HG02884 (cell line): ENCODE results near the gene PIAS1.
"Not testable (repeated sequence)": the region's sequence is repeated elsewhere in the genome, so short reads cannot be mapped to it uniquely, and the experiment has no call there.

Experiments
- ATAC-seq: cut with Tn5 transposase; IDR thresholded peaks from one replicate; pipeline ENCODE4 v1.9.1; 2021; ENCODE audit warnings: mild to moderate bottlenecking, moderate library complexity; ENCODE audit not compliant: unreplicated experiment

The PIAS1 gene

GRCh38 chr15:68200016-68200861 is 146.1 kb downstream of the PIAS1 start:
- ATAC-seq = no peak

GRCh38 chr15:68201153-68201878 is 147.2 kb downstream of the PIAS1 start:
- ATAC-seq = no peak

DNA sequence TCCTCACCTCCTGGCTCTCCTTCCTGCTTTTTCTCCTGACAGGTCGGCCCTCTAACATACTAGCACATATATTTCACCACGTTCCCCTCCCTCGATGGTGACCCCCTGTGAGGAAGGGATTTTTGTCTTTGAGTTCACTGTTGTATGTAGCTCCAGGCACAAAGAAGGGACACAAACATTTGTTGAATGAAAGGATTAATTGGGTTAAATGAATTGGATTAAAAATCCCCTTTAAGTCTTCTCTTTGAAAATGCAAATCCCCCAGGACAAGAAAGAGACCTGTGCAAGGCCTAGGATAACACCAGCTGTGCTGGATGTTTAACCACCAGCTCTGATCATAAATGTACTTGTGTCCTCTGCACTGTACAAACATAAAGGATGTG is 147.8 kb downstream of the PIAS1 start:
- no peak for ATAC-seq

DNA sequence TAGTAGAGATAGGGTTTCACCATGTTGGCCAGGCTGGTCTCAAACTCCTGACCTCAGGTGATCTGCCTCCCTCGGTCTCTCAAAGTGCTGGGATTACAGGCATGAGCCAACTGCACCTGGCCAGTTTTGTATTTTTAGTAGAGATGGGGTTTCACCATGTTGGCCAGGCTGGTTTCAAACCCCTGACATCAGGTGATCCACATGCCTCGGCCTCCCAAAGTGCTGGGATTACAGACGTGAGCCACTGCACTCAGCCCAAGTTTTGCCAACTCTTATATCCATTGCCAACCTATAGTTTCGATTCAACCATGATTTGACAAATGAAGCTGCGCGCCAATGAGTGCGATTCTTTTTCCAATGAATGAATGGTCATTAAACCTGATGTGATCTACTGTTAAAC is 148.9 kb downstream of the PIAS1 start:
- ATAC-seq = not testable (repeated sequence)

DNA sequence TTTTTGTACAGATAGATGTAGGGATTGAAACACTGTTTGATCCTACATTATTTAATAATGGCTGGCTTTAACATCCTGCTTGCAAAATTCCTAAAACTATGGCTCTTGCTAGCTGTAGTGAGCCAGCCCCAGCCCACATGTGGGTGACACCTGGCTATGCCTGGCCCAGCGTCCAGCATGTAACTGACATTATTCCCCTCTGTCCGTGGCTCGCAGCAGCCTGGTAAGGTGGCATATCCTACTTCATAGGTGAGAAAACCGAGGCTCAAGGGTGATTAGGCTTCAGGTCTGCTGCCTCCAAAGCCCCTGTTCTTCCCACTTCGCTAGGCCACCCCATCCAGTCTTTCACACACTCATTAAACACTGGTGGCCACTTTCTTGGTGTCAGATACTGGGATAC is 149.4 kb downstream of the PIAS1 start:
- ATAC-seq = no peak

DNA sequence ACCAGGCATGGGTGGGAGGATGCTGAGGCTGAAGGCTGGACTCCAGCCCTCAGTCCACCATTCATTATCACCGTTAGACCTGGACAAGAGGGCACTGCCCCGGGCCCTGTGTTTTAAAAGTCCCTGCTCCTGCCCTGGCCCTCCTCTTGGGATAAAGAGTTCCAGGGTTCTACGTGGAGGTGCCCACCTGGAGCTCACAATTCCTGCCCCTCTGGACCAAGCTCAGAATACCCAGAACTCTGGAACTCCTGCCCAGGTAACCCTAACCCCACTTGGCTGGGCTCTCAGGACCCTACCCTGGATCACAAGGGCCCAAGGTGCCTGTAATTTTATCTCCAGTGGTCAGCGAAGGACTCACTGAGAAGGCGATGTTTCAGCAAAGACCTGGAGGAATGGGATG is 149.8 kb downstream of the PIAS1 start:
- ATAC-seq = no peak

- no peak for ATAC-seq
Measured at GRCh38 chr15:68204361-68204760, 150.2 kb downstream of the PIAS1 start.

DNA sequence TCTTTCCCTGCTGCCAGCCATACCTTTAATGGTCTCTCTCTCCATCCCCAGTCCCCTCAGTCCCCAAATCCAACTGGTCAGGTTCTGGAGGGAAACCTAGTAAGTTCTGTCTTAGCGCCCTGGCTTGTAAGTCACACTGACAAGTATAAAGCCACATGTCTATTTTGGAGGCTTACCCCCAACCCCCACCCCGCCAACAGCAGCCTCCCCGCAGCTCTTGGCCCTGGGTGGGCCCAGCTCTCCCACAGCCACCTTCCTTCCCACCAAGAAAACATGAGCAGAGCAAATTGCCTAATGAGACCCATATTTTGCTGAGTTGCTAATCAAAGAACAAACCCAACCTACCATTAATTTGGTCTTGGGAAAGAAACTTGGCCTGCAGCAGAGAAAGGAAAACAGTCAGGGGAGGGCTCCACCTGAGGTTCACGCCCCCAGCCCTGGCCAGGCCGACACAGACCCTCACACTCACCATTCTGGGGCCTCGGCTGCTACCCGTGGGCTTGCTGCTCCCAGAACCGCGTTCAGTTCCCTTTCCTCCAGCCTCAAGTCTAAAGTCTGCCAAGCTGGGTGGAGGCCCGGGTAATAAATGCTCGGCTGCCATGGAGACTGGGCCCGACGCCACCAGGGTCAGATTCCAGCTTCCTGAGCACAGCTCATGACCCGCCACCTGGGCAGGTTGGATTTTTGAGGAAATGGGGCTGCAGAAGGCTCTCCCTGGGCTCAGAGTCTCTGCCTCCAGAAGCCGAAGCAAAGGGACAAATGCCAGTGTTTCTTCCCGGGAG is 150.9 kb downstream of the PIAS1 start, which contains the start of gene CALML4:
Gene CALML4 (minus strand): TSS at position 557 of the 782 bp plus-strand sequence. CDS start 85 bp downstream, at position 472.
- ATAC-seq = no peak

DNA sequence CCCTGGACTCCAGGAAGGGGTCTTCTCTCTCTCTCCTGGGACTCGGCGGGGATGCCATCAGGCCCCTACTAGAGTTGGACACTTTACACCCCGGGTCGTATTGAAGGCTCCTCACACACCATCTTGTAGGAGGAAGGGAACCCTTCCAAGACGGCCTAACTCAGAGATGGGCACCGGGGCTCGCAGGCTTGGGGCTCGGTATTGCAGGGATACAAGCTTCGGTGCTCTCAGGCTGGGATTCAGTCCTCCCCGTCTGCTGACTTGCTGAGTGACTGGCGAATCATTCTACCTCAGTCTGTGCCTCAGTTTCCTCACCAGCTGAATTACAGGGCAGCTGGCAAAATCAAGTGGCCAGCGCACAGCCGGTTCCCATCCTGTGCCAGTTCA is 151.4 kb downstream of the PIAS1 start:
- ATAC-seq = no peak

DNA sequence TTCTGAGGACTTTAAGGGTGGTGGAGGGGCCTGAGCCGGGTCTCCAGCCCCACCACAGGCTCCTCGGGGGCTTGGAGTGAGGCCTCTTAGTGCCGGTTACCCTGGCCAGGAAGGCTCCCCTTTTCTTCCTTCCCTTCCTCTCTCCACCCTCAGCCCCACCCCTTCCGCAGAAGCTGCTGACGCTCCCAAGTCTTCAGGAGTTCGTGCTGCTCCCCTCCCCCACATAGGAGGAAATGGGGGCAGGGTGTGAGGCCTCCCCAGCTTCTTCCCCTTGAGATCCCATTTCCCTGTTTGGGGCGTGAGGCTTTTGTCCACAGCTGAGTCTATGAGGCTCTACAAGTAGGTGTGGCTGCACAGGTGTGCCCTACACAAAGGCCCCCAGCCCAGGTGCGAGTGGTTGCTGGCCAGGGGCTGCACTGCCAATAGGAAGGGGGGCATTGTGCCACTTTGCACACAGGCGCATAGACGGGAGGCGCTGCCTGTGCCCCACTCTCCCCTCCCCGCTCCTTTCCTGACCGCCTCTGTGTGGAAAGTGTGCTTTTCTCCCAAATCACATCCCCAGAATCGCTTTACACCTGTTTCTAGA is 151.9 kb downstream of the PIAS1 start:
- no peak for ATAC-seq

GRCh38 chr15:68206711-68207151 is 152.6 kb downstream of the PIAS1 start:
- no peak for ATAC-seq

DNA sequence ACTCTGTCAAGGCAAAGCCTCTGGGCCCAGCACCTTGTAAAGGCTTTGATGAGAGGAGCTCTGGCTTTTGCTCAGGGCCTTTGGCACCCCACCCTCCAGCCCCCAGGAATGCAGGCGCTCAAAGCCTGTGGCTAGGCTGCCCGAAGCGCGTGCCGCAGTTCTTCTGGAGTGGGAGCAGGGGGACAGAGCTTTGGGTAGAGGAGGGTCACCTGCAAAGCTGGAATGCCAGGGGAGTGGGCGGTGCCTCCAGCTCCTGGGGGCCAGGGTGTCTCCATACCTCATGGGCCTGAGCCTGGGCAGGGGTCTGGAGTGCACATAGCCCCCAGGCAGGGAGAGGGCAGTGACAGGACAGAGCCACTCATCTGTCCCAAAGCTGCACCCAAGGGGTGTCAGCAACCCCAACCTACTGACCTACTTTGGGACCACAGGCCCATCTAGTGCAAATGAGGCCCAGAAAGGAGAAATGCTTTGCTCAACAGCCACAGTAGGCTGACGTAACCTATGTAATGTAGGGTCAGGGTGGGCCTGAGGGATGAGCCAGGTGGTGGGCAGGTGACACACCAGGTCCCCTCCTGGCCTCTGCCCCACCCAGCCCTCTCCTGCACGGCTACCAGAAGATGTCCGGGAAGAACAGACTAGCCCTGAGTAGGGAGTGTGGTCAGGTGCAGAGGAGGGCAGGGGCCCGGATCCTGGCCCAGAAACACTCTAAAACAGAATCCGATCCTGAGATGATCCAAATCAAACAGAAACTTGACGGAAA is 153.2 kb downstream of the PIAS1 start:
- ATAC-seq = no peak

DNA sequence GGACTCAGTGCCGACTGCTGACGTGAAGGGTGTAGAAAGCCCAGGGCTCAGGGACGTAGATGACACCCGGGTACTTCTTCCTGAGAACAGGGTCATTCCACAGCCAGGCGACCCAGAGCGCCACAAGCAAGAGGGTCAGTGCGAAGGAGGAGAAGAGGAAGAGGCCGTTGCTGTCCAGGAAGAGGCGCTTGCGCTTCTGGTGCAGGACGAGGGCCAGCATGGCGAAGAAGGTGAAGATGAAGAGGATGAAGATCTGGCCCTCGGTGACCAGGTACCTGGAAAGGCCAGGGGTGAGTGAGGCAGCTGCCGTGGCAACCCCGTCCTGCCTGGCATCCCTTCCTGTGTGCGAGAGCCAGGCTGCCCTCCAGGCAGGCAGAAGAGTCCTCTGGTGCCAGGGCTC is 154.0 kb downstream of the PIAS1 start:
- no peak for ATAC-seq

GRCh38 chr15:68208636-68209240 is 154.6 kb downstream of the PIAS1 start:
- no peak for ATAC-seq

DNA sequence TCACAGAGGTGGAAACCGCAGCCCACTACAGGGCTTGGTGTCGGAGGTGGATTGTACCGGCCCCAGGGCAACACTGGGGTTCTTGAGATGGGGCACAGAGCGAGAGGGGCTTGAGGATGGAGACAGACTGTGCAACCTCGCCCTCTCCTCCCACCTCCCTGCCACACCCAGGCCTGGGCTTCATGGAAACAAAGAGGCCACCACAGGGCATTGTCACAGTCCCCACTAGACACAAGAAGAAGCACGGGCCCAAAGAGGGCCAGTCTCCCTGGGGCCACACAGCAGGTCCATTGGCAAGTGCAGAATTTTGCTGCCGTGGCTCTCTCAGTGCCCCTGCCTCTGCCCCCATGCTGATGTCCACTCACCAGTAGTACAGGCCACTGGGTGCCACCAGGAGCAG is 155.2 kb downstream of the PIAS1 start:
- no peak for ATAC-seq

- ATAC-seq = no peak
Measured at GRCh38 chr15:68209735-68210408, 155.8 kb downstream of the PIAS1 start.

- no peak for ATAC-seq
Measured at GRCh38 chr15:68210409-68210756, 156.3 kb downstream of the PIAS1 start.

- no peak for ATAC-seq
Measured at GRCh38 chr15:68210821-68211655, 156.9 kb downstream of the PIAS1 start.
